Activated T-cell treated with anti-CD3 and anti-CD28 coated beads, Interleukin-2, amount 50 U/mL, for 48 hours (primary cell): ENCODE results near the gene CACNA1C.
A peak's percentile ranks its signal among the peaks of the same experiment; 100 is the strongest.

Experiments
- DNase-seq, 2 experiments: peaks; one replicate each; pipeline ENCODE4 v3.0.0-alpha.2; 2020

CACNA1C gene

GRCh38 chr12:2264651-2265232 lies 212.0 kb downstream of the CACNA1C start:
- no peak for DNase-seq

- no peak for DNase-seq
These were observed 212.8 kb downstream of the CACNA1C start for GRCh38 chr12:2265461-2266167.

GRCh38 chr12:2266666-2267620 lies 214.2 kb downstream of the CACNA1C start:
- DNase-seq: no peak

GRCh38 chr12:2267703-2268470 lies 215.1 kb downstream of the CACNA1C start:
- no peak for DNase-seq

- DNase-seq: no peak
These were observed 215.9 kb downstream of the CACNA1C start for GRCh38 chr12:2268471-2269286.

GRCh38 chr12:2270846-2271245 lies 218.1 kb downstream of the CACNA1C start:
- no peak for DNase-seq

- DNase-seq: no peak
These were observed 219.2 kb downstream of the CACNA1C start for GRCh38 chr12:2271961-2272360.

- no peak for DNase-seq
These were observed 220.5 kb downstream of the CACNA1C start for GRCh38 chr12:2273288-2273687.

- DNase-seq: no peak
These were observed 221.0 kb downstream of the CACNA1C start for GRCh38 chr12:2273751-2274150.

GRCh38 chr12:2274733-2275132 lies 221.9 kb downstream of the CACNA1C start:
- DNase-seq: no peak

GRCh38 chr12:2276288-2277033 lies 223.7 kb downstream of the CACNA1C start:
- DNase-seq: no peak

- no peak for DNase-seq
These were observed 224.8 kb downstream of the CACNA1C start for GRCh38 chr12:2277492-2278155.

GRCh38 chr12:2281446-2281845 lies 228.7 kb downstream of the CACNA1C start:
- no peak for DNase-seq

GRCh38 chr12:2282318-2282717 lies 229.5 kb downstream of the CACNA1C start:
- no peak for DNase-seq

GRCh38 chr12:2283480-2283879 lies 230.7 kb downstream of the CACNA1C start:
- DNase-seq: no peak

GRCh38 chr12:2283916-2284315 lies 231.1 kb downstream of the CACNA1C start:
- DNase-seq: no peak

GRCh38 chr12:2284321-2284813 lies 231.6 kb downstream of the CACNA1C start:
- DNase-seq: no peak

- DNase-seq: peak; percentile 66 to 70
These were observed 232.1 kb downstream of the CACNA1C start for GRCh38 chr12:2284857-2285256.

- no peak for DNase-seq
These were observed 232.7 kb downstream of the CACNA1C start for GRCh38 chr12:2285462-2285861.

- DNase-seq: no peak
These were observed 233.3 kb downstream of the CACNA1C start for GRCh38 chr12:2286047-2286446.
